Measurements from ENCODE around the gene OR1L4. TPM values are rescaled to one million over a fixed set of nuclear protein-coding genes. Genes with fewer than 3 reads are reported as not detected.

OR1L4 gene
- total RNA-seq = not detected
- not detected for polyA plus RNA-seq

GRCh38 chr9:122723690-122724089 is at the start of gene OR1L4:
Gene OR1L4, plus strand, starts transcription at chr9:122723990. Its CDS starts 0 bp downstream, at chr9:122723990.
- H3K27me3 ChIP-seq (ENCODE audit: insufficient read depth, low read length, poor library complexity, severe bottlenecking) = no peaks in the 10 kb centered on the region
- no peak within 1 kb of the TSS for H3K4me3 ChIP-seq (ENCODE audit: low read length)
- H3K27me3 Mint-ChIP-seq = peaks cover 2 to 4% of the 10 kb centered on the region in 2 donors
- H3K4me1 Mint-ChIP-seq = no peaks in the 10 kb centered on the region
- no peak for DNase-seq
- ChIA-PET CTCF (no interaction called here), POLR2A (no interaction called here)
- peaks cover 2 to 17% (median 7%) of the 10 kb centered on the region in 3 donors for H3K36me3 Mint-ChIP-seq
- no peaks in the 10 kb centered on the region for H3K4me1 ChIP-seq (ENCODE audit: insufficient read depth, low read length)
- H3K36me3 ChIP-seq (ENCODE audit: insufficient read depth, low read length) = no peaks in the 10 kb centered on the region
- no peak within 1 kb of the TSS for H3K27ac ChIP-seq (ENCODE audit: low read depth, low read length)
- H3K9me3 Mint-ChIP-seq = peaks cover 21 to 79% (median 70%) of the 10 kb centered on the region in 5 donors
- H3K9me3 ChIP-seq (ENCODE audit: low read length) = peaks cover 17% of the 10 kb centered on the region
- no peak within 1 kb of the TSS for H3K4me3 Mint-ChIP-seq
- no peak within 1 kb of the TSS for H3K27ac Mint-ChIP-seq

- CTCF ChIA-PET = no interaction called here
- POLR2A ChIA-PET = no interaction called here
- peaks cover 7 to 25% of the 10 kb centered on the region in 2 donors for H3K27me3 Mint-ChIP-seq
- H3K27ac ChIP-seq (ENCODE audit: low read depth, low read length) = no peak overlapping the region
- H3K36me3 ChIP-seq (ENCODE audit: insufficient read depth, low read length) = no peaks in the 10 kb centered on the region
- DNase-seq = no peak
- H3K4me3 ChIP-seq (ENCODE audit: low read length) = no peak overlapping the region
- H3K4me3 Mint-ChIP-seq = no peak overlapping the region
- peaks cover 0 to 18% (median 0%) of the 10 kb centered on the region in 3 donors for H3K36me3 Mint-ChIP-seq
- no peaks in the 10 kb centered on the region for H3K9me3 ChIP-seq (ENCODE audit: low read length)
- no peak overlapping the region for H3K27ac Mint-ChIP-seq
- H3K4me1 ChIP-seq (ENCODE audit: insufficient read depth, low read length) = no peaks in the 10 kb centered on the region
- no peaks in the 10 kb centered on the region for H3K27me3 ChIP-seq (ENCODE audit: insufficient read depth, low read length, poor library complexity, severe bottlenecking)
- no peaks in the 10 kb centered on the region for H3K4me1 Mint-ChIP-seq
- H3K9me3 Mint-ChIP-seq = peaks cover 19 to 62% (median 34%) of the 10 kb centered on the region in 5 donors
Observed at GRCh38 chr9:122684851-122685250, 38.9 kb upstream of the OR1L4 start.

GRCh38 chr9:122695696-122696095 is 28.1 kb upstream of the OR1L4 start:
- CTCF ChIA-PET = no interaction called here
- Mint-ChIP-seq H3K27me3 (peaks cover under 1 to 6% of the 10 kb centered on the region in 2 donors), H3K4me3 (no peak overlapping the region), H3K9me3 (peaks cover 16 to 29% (median 24%) of the 10 kb centered on the region in 5 donors), H3K4me1 (no peaks in the 10 kb centered on the region), H3K27ac (no peak overlapping the region), H3K36me3 (peaks cover 0 to 19% (median 2%) of the 10 kb centered on the region in 3 donors)
- no peaks in the 10 kb centered on the region for H3K9me3 ChIP-seq (ENCODE audit: low read length)
- no peak overlapping the region for H3K27ac ChIP-seq (ENCODE audit: low read depth, low read length)
- POLR2A ChIA-PET = no interaction called here
- no peaks in the 10 kb centered on the region for H3K4me1 ChIP-seq (ENCODE audit: insufficient read depth, low read length)
- H3K36me3 ChIP-seq (ENCODE audit: insufficient read depth, low read length) = no peaks in the 10 kb centered on the region
- DNase-seq = no peak
- H3K27me3 ChIP-seq (ENCODE audit: insufficient read depth, low read length, poor library complexity, severe bottlenecking) = no peaks in the 10 kb centered on the region
- no peak overlapping the region for H3K4me3 ChIP-seq (ENCODE audit: low read length)

- H3K4me3 ChIP-seq (ENCODE audit: low read length) = no peak overlapping the region
- ChIA-PET POLR2A (no interaction called here), CTCF (no interaction called here)
- H3K36me3 Mint-ChIP-seq = peaks cover 0 to 20% (median 0%) of the 10 kb centered on the region in 3 donors
- H3K9me3 Mint-ChIP-seq = peaks cover 21 to 81% (median 60%) of the 10 kb centered on the region in 5 donors
- no peaks in the 10 kb centered on the region for H3K36me3 ChIP-seq (ENCODE audit: insufficient read depth, low read length)
- H3K27me3 ChIP-seq (ENCODE audit: insufficient read depth, low read length, poor library complexity, severe bottlenecking) = no peaks in the 10 kb centered on the region
- no peak overlapping the region for H3K27ac Mint-ChIP-seq
- no peak overlapping the region for H3K27ac ChIP-seq (ENCODE audit: low read depth, low read length)
- peaks cover 4% of the 10 kb centered on the region in 2 donors for H3K27me3 Mint-ChIP-seq
- no peak overlapping the region for H3K4me3 Mint-ChIP-seq
- no peak for DNase-seq
- H3K4me1 ChIP-seq (ENCODE audit: insufficient read depth, low read length) = no peaks in the 10 kb centered on the region
- no peaks in the 10 kb centered on the region for H3K9me3 ChIP-seq (ENCODE audit: low read length)
- no peaks in the 10 kb centered on the region for H3K4me1 Mint-ChIP-seq
Observed at GRCh38 chr9:122718038-122718437, 5.8 kb upstream of the OR1L4 start.

GRCh38 chr9:122719218-122719617 is 4.6 kb upstream of the OR1L4 start:
- H3K4me3 ChIP-seq (ENCODE audit: low read length) = no peak overlapping the region
- POLR2A ChIA-PET = no interaction called here
- CTCF ChIA-PET = no interaction called here
- Mint-ChIP-seq H3K27ac (no peak overlapping the region), H3K9me3 (peaks cover 21 to 79% (median 61%) of the 10 kb centered on the region in 5 donors), H3K36me3 (peaks cover 0 to 11% (median 1%) of the 10 kb centered on the region in 3 donors), H3K4me3 (no peak overlapping the region), H3K27me3 (peaks cover 4% of the 10 kb centered on the region in 2 donors), H3K4me1 (no peaks in the 10 kb centered on the region)
- H3K36me3 ChIP-seq (ENCODE audit: insufficient read depth, low read length) = no peaks in the 10 kb centered on the region
- no peak for DNase-seq
- no peaks in the 10 kb centered on the region for H3K9me3 ChIP-seq (ENCODE audit: low read length)
- no peaks in the 10 kb centered on the region for H3K27me3 ChIP-seq (ENCODE audit: insufficient read depth, low read length, poor library complexity, severe bottlenecking)
- H3K27ac ChIP-seq (ENCODE audit: low read depth, low read length) = no peak overlapping the region
- no peaks in the 10 kb centered on the region for H3K4me1 ChIP-seq (ENCODE audit: insufficient read depth, low read length)

GRCh38 chr9:122742003-122742402 is 18.2 kb downstream of the OR1L4 start, which contains the start of gene OR1L6:
Gene OR1L6, plus strand, starts transcription at chr9:122742303. Its CDS starts 7,545 bp downstream, at chr9:122749848.
- Mint-ChIP-seq H3K36me3 (peaks cover 0 to 13% (median 0%) of the 10 kb centered on the region in 3 donors), H3K27me3 (peaks cover 0 to 3% of the 10 kb centered on the region in 2 donors), H3K4me3 (no peak within 1 kb of the TSS), H3K27ac (no peak within 1 kb of the TSS), H3K4me1 (no peaks in the 10 kb centered on the region), H3K9me3 (peaks cover 5 to 32% (median 13%) of the 10 kb centered on the region in 5 donors)
- no peaks in the 10 kb centered on the region for H3K9me3 ChIP-seq (ENCODE audit: low read length)
- H3K27me3 ChIP-seq (ENCODE audit: insufficient read depth, low read length, poor library complexity, severe bottlenecking) = no peaks in the 10 kb centered on the region
- ChIA-PET POLR2A (no interaction called here), CTCF (no interaction called here)
- H3K4me1 ChIP-seq (ENCODE audit: insufficient read depth, low read length) = no peaks in the 10 kb centered on the region
- H3K36me3 ChIP-seq (ENCODE audit: insufficient read depth, low read length) = no peaks in the 10 kb centered on the region
- H3K27ac ChIP-seq (ENCODE audit: low read depth, low read length) = no peak within 1 kb of the TSS
- no peak for DNase-seq
- no peak within 1 kb of the TSS for H3K4me3 ChIP-seq (ENCODE audit: low read length)

GRCh38 chr9:122754825-122755224 is 31.0 kb downstream of the OR1L4 start:
- Histone ChIP-seq H3K27me3 (ENCODE audit: insufficient read depth, low read length, poor library complexity, severe bottlenecking) (no peaks in the 10 kb centered on the region), H3K4me3 (ENCODE audit: low read length) (no peak overlapping the region), H3K27ac (ENCODE audit: low read depth, low read length) (no peak overlapping the region), H3K36me3 (ENCODE audit: insufficient read depth, low read length) (no peaks in the 10 kb centered on the region), H3K9me3 (ENCODE audit: low read length) (no peaks in the 10 kb centered on the region), H3K4me1 (ENCODE audit: insufficient read depth, low read length) (no peaks in the 10 kb centered on the region)
- Mint-ChIP-seq H3K9me3 (peaks cover 25 to 44% (median 34%) of the 10 kb centered on the region in 5 donors), H3K27me3 (peaks cover 8 to 31% of the 10 kb centered on the region in 2 donors), H3K4me3 (no peak overlapping the region), H3K36me3 (peaks cover 0 to 43% (median 1%) of the 10 kb centered on the region in 3 donors), H3K27ac (no peak overlapping the region), H3K4me1 (no peaks in the 10 kb centered on the region)
- POLR2A ChIA-PET = no interaction called here
- CTCF ChIA-PET = no interaction called here
- DNase-seq = no peak

- no peak for DNase-seq
- Mint-ChIP-seq H3K36me3 (peaks cover 0 to 50% (median 2%) of the 10 kb centered on the region in 3 donors), H3K4me3 (no peak overlapping the region), H3K4me1 (no peaks in the 10 kb centered on the region), H3K27ac (no peak overlapping the region), H3K9me3 (peaks cover 28 to 57% (median 47%) of the 10 kb centered on the region in 5 donors), H3K27me3 (peaks cover 9 to 10% of the 10 kb centered on the region in 2 donors)
- no peaks in the 10 kb centered on the region for H3K27me3 ChIP-seq (ENCODE audit: insufficient read depth, low read length, poor library complexity, severe bottlenecking)
- H3K9me3 ChIP-seq (ENCODE audit: low read length) = no peaks in the 10 kb centered on the region
- H3K36me3 ChIP-seq (ENCODE audit: insufficient read depth, low read length) = no peaks in the 10 kb centered on the region
- H3K4me1 ChIP-seq (ENCODE audit: insufficient read depth, low read length) = no peaks in the 10 kb centered on the region
- POLR2A ChIA-PET = no interaction called here
- CTCF ChIA-PET = no interaction called here
- no peak overlapping the region for H3K4me3 ChIP-seq (ENCODE audit: low read length)
- H3K27ac ChIP-seq (ENCODE audit: low read depth, low read length) = no peak overlapping the region
Observed at GRCh38 chr9:122767817-122768216, 44.0 kb downstream of the OR1L4 start.
